ENCODE results near the gene SORCS1.

The SORCS1 gene

DNA sequence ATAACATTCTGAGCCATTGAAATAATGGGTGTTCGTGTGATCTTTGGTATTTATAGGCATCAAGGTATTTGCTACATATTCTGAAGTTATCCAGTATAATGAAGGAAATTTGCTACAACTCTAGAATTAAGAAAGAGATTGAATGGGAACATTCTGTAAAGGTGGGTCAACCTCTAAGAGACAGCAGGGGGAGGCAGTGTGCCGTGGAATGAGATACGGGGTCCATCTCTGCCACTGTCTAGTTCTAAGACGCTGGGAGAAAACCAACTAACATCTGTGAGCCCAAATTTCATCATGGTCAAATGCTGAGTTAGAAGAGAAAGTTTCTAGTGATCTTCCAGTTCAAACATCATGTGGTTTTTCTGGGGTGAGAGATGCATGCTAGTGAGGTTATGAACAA lies 368.9 kb downstream of the SORCS1 start:
- peak; percentile 77 for DNase-seq

DNA sequence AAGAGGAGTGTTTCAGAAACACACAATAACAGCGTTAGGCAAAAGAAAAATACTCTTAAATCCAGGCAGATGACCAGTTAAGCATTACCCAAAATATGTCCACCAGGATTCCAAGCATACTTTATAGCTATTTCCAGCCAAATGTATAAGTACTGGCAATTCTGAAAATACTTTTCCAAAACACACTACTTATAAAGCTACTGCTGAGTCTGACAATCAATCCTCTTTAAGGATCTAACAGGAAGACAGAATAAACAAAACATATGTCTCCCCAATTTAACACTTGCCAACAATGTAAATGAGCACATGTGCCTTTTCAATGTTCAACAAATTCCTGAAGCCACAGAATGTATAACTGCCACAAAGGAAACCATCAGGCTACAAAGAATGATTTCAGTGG lies 370.9 kb downstream of the SORCS1 start:
- DNase-seq, result no peak

DNA sequence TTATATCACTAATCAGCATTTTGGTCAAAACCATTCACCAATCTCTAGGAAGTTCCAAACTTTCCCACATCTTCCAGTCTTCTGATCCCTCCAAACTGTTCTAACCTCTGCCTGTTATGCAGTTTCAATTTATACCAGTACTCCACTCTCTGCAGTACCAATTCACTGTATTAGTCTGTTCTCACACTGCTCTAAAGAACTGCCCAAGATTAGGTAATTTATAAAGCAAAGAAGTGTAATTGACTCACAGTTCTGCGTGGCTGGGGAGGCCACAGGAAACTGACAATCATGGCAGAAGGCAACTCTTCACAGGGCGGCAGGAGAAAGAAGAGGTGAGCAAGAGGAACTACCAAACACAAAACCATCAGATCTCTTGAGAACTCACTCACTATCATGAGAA lies 374.9 kb downstream of the SORCS1 start:
- peak; percentile 4 for DNase-seq

DNA sequence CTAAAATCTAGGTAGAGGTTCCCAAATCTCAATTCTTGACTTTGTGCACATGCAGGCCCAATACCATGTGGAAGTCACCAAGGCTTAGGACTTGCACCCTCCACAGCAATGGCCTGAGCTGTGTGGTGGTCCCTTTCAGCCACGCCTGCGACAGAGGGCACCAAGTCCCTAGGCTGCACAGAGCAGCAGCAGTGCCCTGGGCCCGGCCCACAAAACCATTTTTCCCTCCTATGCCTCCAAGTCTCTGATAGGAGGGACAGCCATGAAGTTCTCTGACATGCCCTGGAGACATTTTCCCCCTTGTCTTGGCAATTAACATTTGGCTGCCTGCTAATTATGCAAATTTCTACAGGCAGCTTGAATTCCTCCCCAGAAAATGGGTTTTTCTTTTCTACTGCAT lies 375.5 kb downstream of the SORCS1 start:
- no peak for DNase-seq

DNA sequence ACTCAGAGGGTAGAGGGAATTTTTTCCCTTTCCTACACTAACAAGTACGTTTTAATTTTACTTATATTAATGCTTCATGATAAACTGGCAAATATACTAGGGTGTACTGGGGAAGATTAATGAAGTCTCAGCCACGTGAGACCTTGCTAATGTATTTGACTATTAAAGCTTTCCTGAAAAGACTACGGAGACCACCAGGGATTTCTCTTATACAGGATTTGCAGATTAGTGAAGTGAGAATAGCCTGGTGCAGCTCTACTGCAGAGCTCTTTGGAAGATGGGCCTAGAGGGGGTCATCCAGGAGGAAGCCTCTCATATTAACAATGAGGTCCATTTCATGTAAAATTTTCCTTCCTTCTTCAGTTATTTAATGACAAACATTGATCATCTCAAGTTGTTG lies 379.0 kb downstream of the SORCS1 start:
- no peak for DNase-seq

DNA sequence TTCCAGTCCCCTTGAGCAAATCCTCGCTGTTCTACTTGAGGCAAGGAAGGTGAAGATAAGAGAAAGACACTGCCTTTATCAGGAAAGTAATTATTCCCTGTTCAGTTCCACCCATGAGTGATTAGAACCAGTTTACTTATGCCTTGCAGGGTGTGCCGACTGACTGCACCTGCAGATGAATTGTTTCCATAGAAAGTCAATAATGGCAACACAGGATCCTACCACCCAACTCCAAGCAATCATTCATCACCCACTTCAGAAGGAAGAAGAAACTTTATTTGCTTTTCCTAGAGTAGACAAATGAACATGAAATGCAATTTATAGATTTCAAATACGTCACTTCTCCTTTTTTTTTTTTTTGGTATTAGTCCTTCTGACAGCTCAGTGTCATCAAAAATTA lies 383.9 kb downstream of the SORCS1 start:
- peak; percentile 26 for DNase-seq

DNA sequence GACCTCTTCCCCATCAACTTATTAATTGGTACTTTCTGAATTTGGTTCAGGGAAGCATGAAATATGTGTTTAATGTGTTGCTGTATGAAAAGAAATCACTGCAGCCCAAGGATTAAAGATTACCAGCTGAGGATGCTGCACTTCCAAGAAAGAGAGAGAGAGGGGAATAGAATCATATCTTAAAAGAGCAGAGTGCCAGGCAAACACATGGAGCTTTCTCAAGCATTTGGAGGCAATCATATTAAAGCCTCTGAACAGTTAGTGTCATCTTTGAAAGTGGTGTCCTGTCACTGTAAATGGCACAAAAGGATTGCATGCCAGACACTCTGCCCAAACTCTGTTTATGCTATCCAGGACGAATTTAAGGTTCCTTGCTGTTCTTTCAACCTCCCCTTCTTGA lies 386.7 kb downstream of the SORCS1 start:
- no peak for DNase-seq

DNA sequence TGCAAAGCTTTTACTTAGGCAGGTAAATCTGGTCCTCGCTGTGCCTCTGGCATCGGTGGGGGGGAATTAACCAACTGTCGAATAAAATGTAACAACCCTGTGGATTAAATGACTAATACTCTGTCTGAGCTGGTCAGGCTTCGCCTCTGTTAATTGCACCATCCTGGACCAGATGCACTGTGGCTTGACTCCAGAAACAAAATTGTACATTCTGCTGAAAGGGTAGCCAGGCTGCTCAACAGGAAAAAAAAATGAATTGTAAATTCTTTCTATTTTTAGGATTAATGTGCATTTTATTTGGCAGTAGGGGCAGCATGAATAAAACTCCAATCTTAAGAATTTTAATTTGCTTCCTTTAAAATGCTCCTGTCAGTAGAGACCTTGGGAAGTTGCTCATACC lies 389.4 kb downstream of the SORCS1 start:
- DNase-seq, result no peak

DNA sequence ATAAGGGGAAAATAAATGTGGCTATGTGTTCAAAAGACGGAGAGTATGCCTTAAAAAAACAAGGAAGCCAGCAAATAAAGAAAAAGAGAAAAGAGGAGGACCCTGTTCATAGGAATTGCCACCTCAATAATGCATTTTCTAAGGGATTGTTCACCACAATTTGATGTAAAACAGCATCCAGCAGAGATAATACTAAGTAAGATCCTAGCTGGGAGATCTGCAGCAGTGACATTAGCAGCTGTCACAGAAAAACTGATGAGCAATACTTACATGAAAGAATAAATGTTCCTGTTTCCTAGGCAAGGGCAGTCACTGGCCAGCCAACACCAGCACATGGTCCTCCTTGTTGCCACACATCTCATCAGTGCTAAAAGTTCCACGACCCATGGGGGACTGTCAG lies 391.5 kb downstream of the SORCS1 start:
- no peak for DNase-seq

DNA sequence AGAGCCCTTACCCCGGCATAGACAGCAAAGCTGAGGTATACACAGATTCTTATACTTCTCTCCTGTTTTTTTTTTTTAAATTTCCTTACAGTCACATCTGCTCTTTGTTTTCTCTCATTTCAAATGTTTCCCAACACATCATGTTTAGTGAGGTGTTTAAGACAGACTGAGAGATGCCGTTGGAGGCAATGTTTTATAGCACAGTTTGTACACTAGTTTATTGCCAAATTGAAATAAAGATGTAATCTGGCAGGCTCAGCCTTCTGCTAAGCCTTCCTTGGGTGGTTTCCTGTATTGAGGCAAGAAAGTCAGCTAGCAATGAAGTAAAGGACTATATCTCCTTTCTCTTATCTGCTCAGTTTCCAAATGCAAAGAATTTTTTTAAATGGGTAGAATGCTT lies 393.4 kb downstream of the SORCS1 start:
- no peak for DNase-seq

DNA sequence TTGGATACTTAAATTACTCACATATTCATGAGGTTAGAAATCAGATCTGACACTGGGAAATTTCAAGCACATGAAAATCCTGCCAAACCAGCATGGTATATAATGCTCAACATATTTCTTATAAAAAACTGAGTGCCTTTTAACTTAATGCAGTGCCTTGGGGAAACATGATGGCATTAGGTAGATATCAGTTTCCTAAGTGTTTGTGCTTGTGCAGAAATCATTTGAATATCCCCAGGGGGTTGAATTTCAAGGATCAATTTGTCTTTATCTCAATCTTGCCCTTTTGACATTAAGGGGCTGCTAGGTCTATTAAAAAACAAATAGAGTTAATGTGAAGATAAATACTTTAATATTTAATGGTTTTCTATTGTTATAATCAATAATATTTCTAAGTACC lies 396.3 kb downstream of the SORCS1 start:
- no peak for DNase-seq

DNA sequence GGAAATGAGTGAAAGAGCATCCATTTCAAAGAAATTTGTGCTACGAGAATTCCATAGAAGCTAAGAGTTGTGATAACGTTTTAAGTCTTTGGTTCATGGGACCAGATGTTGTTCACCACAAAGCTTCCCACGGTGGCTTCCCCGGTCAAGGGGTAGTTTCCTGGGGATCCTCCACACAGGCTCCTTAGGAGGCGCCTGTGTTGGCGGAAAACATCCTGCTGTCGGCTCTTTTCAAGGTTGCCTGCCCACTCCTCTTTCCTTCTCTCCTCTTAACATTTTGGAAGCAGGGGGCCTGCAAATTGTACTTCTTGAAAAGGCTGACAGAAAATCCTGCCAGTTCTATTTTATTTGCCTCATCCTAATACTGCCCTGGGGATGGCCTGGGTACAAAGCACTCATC lies 398.6 kb downstream of the SORCS1 start:
- no peak for DNase-seq

DNA sequence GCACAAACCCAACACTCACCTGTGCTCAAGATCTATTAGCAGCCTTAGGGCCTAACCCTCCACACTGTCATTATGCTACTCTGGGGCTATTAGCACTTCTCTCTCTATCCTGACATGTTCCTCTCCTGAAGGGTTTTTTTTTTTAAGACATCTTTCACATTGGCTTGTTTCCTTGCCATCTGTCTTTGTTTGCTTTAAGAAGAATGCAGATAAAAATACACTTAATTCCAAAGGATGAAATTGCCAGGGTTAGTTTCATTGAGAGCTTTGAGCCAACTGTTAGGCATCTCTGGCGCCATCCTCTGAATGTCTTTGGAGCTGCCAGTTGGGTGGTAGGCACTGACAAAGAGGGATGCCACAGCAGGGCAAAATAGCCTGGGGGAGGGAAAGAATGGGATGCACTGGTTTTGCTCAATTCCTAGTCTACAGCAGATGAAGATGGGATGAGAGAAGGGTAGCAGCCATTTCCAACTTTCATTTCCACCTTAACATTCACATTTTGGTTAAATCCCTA lies 399.2 kb downstream of the SORCS1 start:
- DNase-seq, result no peak

DNA sequence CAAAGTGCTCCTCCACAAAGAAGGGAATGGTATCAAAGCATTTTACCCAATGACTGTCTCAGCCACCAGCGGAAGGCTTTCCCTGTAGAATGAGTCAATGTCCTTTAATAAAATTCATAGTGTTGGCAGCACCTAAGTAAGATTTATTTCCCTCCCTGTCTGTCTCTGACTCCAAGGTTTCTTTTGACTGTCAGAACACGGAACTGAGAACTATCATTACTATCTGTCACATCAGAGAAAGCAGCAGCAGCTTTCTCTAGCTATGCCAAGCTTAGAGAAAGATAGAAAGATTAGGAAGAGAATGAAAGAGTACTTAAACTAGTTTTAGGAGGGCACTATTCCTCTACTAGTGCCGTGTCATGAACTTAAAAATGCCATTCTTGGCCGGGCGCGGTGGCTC lies 400.1 kb downstream of the SORCS1 start:
- no peak for DNase-seq

DNA sequence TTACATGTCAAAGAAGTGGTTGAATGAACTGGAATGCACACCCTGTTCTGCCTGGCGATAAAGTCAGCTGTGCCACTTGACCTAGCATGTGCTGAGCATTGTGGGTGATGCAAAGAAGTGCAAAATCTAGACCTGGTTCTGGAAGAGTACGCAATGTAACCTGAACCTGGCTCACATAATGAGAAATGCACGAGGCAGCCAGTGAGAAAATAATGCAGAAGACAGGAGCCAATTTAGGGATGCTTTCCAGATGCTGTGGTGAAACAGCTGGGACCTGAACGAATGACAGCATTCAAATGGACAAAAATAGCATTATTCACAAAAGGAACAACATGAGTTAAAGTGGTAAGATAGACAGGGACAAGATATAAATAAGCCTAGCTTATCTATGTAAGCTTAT lies 402.6 kb downstream of the SORCS1 start:
- DNase-seq, result no peak

DNA sequence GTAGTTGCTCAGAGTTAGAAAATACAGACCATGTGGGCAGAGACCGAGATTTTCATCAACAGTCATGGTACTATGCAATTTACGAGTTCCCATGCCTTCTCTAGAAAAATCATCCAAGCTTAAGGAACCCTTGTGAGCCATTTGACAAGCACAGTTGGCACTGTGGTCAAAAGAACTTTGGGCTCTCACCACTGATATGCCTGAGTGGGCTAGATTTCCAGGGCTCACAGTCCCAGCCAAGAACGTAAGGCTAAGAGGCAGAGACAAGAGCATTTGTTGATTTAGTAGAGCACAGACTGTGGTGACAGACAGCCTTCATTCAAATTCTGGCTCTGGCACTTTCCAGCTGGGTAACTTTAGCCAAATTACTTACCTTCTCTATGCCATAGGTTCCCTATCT lies 407.0 kb downstream of the SORCS1 start:
- DNase-seq, result no peak

DNA sequence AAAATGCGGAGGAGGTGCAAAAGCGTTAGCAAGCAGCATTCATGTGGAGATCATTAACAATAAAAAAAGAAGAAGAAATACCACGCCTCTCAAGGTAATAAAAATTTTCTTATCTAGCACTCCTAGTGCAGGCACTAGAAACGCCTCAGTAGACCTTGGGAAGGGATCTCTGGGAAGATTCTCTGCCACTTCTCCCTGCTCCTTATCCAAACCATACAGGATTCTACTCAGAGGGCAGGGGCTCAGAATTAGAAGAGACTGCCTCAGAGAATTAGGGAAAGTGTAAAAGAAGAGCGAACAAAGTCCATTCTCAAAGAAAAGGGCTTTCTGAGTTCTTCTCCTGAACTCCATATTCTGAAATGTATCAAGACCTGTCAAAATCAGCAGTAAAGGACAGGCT lies 413.4 kb downstream of the SORCS1 start:
- no peak for DNase-seq

DNA sequence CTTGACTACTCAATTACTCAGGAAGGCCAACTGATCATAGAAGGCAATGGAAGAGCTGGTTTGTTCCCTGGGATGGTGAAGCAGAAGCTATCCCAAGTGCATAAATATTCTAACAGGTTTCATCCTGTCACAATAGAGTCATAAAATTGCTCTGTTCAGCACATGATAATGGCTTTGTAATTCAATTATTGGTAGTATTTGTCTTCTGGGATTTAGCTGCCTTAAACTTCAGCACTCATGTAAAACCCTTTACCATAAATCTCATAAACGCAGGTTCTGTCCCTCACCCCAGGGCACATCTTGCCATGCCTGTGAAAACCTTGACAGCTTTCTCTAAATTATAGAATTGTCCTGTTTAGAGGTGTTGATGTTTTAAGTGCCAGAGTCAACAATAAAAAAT lies 417.6 kb downstream of the SORCS1 start:
- DNase-seq, result no peak

DNA sequence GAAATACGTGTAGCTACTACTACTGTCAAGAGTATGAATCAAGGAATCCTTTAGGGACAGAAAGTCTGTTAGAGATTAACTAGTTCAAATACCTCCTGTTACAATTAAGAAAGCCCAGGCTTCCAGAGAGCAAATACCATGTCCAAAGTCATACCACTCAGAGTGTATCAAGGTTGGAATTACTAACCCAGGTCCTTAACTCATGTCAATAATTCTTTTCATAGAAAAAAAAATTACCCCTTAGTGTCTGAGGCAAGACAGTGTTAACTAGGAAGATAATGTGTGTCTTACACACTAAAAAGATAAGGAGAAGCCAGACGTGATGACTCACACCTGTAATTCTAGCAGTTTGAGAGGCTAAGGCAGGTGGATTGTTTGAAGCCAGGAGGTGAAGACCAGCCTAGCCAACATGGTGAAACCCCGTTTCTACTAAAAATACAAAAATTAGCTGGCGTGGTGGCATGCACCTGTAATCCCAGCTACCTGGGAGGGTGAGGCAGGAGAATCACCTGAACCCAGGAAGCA lies 423.4 kb downstream of the SORCS1 start:
- no peak for DNase-seq

DNA sequence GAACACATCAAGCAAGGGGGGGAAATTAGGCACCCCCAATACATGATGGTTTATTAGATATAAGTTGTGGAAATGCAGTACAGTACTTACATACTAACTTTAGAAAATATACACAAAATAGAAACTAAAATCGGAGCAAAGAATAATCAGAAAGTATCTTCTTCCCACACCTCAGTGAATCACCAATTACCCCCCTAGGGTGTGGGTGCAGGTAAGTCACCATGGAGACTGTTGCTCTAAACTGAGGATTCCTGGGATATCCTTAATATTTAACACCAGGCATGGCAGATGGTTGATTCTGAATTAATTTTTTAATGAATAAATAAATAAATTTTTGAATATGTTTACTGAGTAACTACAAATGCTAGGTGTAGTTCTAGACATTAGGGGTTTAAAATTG lies 424.4 kb downstream of the SORCS1 start:
- no peak for DNase-seq

DNA sequence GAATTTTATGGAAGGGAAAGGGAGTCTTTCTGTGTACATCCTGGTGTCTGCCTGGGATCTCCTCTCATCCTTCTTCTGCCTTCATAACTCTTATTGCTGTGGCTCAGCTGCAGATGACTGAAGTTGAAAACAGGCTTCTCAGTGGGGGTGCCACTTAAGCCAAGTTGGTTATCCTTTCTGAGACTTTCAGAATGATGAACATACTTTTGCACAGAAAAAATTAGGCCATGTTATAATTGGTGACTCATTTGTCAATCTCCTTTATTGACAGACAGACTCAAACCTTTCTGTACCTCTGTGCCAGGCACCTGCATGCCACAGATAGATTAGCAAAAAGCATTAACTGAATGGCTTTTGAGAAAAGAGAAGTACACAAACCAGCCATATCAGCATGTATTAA lies 430.3 kb downstream of the SORCS1 start:
- no peak for DNase-seq

DNA sequence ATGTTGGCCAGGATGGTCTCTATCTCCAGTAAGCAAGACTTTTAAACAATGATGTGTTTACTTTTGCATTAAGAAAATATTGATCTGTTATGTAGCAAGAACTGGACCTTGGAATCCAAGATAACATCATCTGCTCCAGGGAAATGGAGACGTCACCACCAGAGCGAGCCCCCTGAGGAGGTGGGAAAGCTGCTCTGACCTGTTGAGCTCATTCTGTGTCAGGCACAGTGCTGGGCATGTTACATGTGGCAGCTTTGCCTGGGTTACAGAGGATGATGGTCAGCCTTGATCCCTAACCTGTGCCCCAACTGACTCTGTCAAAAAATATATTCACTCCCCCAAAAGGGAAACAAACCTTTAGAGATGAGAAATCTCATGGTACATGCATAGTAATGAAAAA lies 436.3 kb downstream of the SORCS1 start:
- no peak for DNase-seq

DNA sequence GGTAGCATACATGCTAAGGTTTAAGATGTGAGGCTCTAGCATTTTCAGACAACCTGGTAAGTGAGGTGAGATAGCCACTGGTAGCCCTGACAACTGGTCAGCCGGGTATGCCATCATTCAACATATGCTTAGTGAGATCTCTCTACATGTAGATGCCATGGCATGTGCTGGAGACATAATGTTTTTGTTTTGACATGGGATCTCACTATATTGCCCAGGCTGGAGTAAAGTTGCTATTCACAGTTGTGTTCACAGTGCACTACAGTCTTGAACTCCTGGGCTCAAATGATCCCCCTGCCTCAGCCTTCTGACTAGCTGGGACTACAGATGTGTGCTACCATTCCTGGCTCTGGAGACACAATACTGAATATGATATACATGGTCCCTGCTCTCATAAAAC lies 437.3 kb downstream of the SORCS1 start:
- no peak for DNase-seq

DNA sequence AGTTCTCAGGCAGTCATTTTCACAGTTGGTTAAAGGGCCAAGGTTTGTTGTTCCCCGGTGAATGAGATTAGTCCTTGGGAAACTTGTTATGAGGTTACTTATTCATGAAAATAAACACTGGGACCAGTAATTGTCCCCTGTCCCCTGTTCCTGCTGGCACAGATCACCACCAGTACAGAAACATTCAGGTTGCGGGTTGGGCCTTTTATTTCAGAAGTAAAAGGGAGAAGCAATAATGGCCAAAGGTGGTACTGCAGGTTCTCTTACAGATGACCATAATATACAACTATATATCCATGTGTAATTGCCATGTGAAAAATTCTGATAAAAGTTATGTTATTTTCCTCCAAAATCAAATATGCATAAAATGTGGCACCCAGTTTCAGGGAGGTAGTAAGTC lies 442.0 kb downstream of the SORCS1 start:
- DNase-seq, result no peak

DNA sequence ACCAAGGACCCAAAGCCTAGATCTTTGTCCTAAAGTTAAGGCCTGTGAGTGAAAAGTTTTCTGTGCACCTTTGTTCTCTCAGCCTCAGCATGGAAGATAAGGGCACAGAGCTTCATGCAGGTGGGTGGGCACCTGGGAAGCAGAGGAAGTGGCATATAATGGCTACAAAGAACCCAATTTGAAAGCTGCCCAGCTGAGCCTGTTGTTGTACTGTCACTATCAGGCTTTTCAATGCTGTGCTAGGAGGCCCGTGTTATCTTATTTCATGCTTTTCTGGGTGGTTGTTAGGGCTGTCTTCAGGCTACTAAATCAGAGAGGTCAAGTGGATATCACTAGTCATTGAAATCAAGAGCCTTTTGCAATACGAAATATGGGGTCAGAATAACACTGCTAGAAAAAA lies 443.8 kb downstream of the SORCS1 start:
- DNase-seq, result no peak

DNA sequence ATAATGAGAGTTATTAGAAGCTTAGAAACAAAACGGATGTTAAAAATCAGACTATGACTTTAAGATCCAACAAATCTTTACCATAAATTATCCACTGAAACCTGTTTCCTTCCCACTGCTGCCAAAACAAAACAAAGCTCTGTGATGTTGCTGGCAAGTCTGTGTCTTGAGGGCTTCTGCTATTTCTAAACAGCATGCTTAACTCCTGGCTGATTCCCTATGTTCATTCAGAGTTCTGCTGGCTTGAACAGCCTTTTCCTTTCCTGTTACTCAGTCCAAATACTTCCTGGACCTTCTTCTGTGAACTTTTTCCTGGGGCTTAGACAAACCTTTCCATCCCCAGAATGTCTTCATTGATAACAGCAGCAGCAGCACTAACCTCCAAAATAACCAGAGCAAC lies 448.1 kb downstream of the SORCS1 start:
- DNase-seq, result no peak

All from MV-4-11 (cell line).